Fibroblast of lung (primary cell): ENCODE measurements around the gene GRAP.

Experiments
- CTCF ChIP-seq, 2 donors: IDR thresholded peaks in 1 of 2; conservative IDR thresholded peaks in 1 of 2; 1 replicate in 1 of 2; 2 replicates in 1 of 2; pipeline ENCODE4 v1.5.1; 2011 to 2012; ENCODE audit warnings: low read length in 2 of 2, control low read depth in 1 of 2, inconsistent platforms in 1 of 2, low read depth in 1 of 2, mild to moderate bottlenecking in 1 of 2
- EZH2 ChIP-seq: IDR thresholded peaks from 2 replicates; pipeline ENCODE4 v1.5.1; 2012; ENCODE audit warnings: low read length, control low read depth, mild to moderate bottlenecking; ENCODE audit errors: missing control alignments

- no peak for TF ChIP-seq CTCF (conservative IDR thresholded peaks at IDR 0.05 in 1 of 2, IDR thresholded peaks at IDR 0.05 in 1 of 2; ENCODE audit: low read depth in 1 of 2, low read length in 2 of 2)
- TF ChIP-seq EZH2, result no peak
Observed at GRCh38 chr17:18980682-18981334, 65.9 kb downstream of the GRAP start.
